Erythroblast (primary cell): Measurements from ENCODE around the gene HS3ST5.

Source experiments
- DNase-seq, 2 experiments: peaks; one replicate each; lab custom pipeline; 2025; lab: John Stamatoyannopoulos, UW
- GATA1 ChIP-seq: IDR thresholded peaks from 2 replicates; pipeline ENCODE4 v1.6.1; 2011; ENCODE audit warnings: low read depth, mild to moderate bottlenecking, control low read depth, low read length, moderate library complexity
- POLR2A ChIP-seq: IDR thresholded peaks from 2 replicates; pipeline ENCODE4 v1.6.1; 2011; ENCODE audit warnings: mild to moderate bottlenecking, low read length

The HS3ST5 gene

GRCh38 chr6:114121913-114122662, 220.7 kb downstream of the HS3ST5 start:
- DNase-seq: no peak
- TF ChIP-seq GATA1: no peak
- no peak for TF ChIP-seq POLR2A

GRCh38 chr6:114119056-114119455, 223.8 kb downstream of the HS3ST5 start:
- no peak for DNase-seq
- no peak for TF ChIP-seq GATA1
- no peak for TF ChIP-seq POLR2A

- no peak for DNase-seq
Measured at GRCh38 chr6:114115652-114116051, 227.2 kb downstream of the HS3ST5 start.

GRCh38 chr6:114108119-114109002, 234.5 kb downstream of the HS3ST5 start:
- DNase-seq: peak; percentile 41 to 55
- TF ChIP-seq POLR2A (no peak), GATA1 (no peak)

More at GRCh38 chr6:114115652-114116051, 227.2 kb downstream of the HS3ST5 start:
- no peak for TF ChIP-seq GATA1
- no peak for TF ChIP-seq POLR2A

GRCh38 chr6:114106020-114106419, 236.8 kb downstream of the HS3ST5 start:
- DNase-seq: no peak
- TF ChIP-seq POLR2A (no peak), GATA1 (no peak)

GRCh38 chr6:114101255-114101654, 241.6 kb downstream of the HS3ST5 start:
- TF ChIP-seq GATA1 (no peak), POLR2A (no peak)
- DNase-seq: no peak

GRCh38 chr6:114100215-114100994, 242.4 kb downstream of the HS3ST5 start:
- no peak for DNase-seq
- TF ChIP-seq GATA1 (no peak), POLR2A (no peak)

- DNase-seq: peak; percentile 16 to 40
- no peak for TF ChIP-seq GATA1
- no peak for TF ChIP-seq POLR2A
Measured at GRCh38 chr6:114096561-114097172, 246.2 kb downstream of the HS3ST5 start.

GRCh38 chr6:114092943-114093342, 249.9 kb downstream of the HS3ST5 start:
- TF ChIP-seq GATA1: no peak
- TF ChIP-seq POLR2A: no peak
- no peak for DNase-seq

GRCh38 chr6:114090626-114091025, 252.2 kb downstream of the HS3ST5 start:
- TF ChIP-seq GATA1 (no peak), POLR2A (no peak)
- no peak for DNase-seq

GRCh38 chr6:114087496-114087895, 255.3 kb downstream of the HS3ST5 start:
- DNase-seq: no peak
- TF ChIP-seq POLR2A (no peak), GATA1 (no peak)

GRCh38 chr6:114085211-114085610, 257.6 kb downstream of the HS3ST5 start:
- DNase-seq: no peak
- TF ChIP-seq GATA1: no peak
- TF ChIP-seq POLR2A: no peak

GRCh38 chr6:114084327-114084890, 258.4 kb downstream of the HS3ST5 start:
- no peak for DNase-seq
- TF ChIP-seq GATA1 (no peak), POLR2A (no peak)
